Measurements from ENCODE around the gene MGAT4C.

The MGAT4C gene

DNA sequence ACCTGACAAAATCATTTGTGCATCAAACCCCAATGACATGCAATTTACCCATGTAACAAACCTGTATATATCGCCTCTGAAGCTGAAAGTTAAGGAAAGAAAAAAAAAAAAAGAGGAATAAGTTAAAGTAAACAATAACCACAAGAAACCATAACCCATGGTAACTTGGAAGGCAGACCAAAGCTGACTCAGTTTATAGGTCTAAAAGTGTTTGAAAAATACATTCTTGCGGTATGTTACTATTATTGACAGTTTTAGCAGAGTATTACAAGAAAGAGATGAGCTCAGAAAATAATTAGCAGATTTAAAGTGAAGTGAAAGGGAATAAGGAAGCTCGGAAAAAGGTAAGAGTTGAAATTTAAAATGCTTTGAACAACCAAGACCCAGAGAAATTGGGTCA lies 34.4 kb upstream of the MGAT4C start:
- Histone ChIP-seq H3K14ac (ENCODE audit: low read length in 2 of 2) (no peak overlapping the region), H2BK12ac (ENCODE audit: low read length in 2 of 2) (no peak overlapping the region), H2AK5ac (ENCODE audit: low read length, severe bottlenecking) (no peak overlapping the region), H3K9me3 (ENCODE audit: control insufficient read depth, low read length) (no peaks in the 10 kb centered on the region), H2BK120ac (ENCODE audit: low read depth, low read length) (no peak overlapping the region), H2AFZ (ENCODE audit: low read depth, low read length) (no peak overlapping the region), H3K4me3 (ENCODE audit: insufficient read depth in 1 of 2, low read depth in 1 of 2, low read length in 2 of 2) (no peak overlapping the region), H3K9ac (ENCODE audit: low read length) (no peak overlapping the region), H2BK15ac (ENCODE audit: low read depth, poor library complexity, severe bottlenecking) (no peak overlapping the region), H3K27ac (ENCODE audit: low read length, poor library complexity, severe bottlenecking) (no peak overlapping the region), H3K4me1 (ENCODE audit: control insufficient read depth, insufficient read depth, low read depth, low read length) (no peaks in the 10 kb centered on the region), H3K4me2 (ENCODE audit: low read length, poor library complexity, severe bottlenecking) (no peak overlapping the region), H3K27me3 (ENCODE audit: control insufficient read depth in 1 of 2, insufficient read depth in 1 of 2, low read length in 2 of 2) (no peaks in the 10 kb centered on the region), H2BK5ac (ENCODE audit: low read depth, low read length, poor library complexity, severe bottlenecking) (no peak overlapping the region), H4K8ac (ENCODE audit: low read length) (no peak overlapping the region), H3K36me3 (ENCODE audit: control insufficient read depth in 1 of 2, insufficient read depth in 2 of 2, low read depth in 1 of 2, low read length in 2 of 2) (no peaks in the 10 kb centered on the region), H3K4ac (ENCODE audit: low read depth in 1 of 2, low read length in 2 of 2) (no peak overlapping the region), H3K23ac (ENCODE audit: low read length in 2 of 2) (no peak overlapping the region), H4K91ac (ENCODE audit: low read length) (no peak overlapping the region), H3K18ac (ENCODE audit: low read depth in 1 of 2, low read length in 2 of 2) (no peak overlapping the region), H3K79me1 (replicated peaks; ENCODE audit: low read length, poor library complexity, severe bottlenecking) (no peaks in the 10 kb centered on the region)
- 95% methylated on average over 2 of the region's 3 CpGs for WGBS
- DNase-seq: no peak

DNA sequence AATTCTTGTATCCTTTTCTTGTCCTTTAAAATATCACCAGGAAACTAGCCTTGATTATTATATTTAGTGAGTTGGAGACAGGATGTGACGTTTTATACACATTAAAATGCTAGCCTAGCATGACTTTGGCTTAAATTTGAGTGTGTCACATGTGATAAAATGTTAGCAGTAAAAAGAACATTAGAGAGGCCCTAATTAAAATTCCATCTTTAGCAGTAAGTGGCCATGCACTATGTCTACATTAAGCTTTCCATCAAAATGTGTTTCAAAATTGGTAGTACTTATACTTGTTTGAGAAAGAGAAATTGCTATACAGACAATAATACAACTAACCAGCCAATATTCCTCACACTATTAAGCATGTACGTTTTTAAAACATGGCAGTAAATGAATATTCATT lies 29.9 kb upstream of the MGAT4C start:
- Histone ChIP-seq H3K27me3 (ENCODE audit: control insufficient read depth in 1 of 2, insufficient read depth in 1 of 2, low read length in 2 of 2) (no peaks in the 10 kb centered on the region), H3K4me3 (ENCODE audit: insufficient read depth in 1 of 2, low read depth in 1 of 2, low read length in 2 of 2) (no peak overlapping the region), H2AK5ac (ENCODE audit: low read length, severe bottlenecking) (no peak overlapping the region), H3K18ac (ENCODE audit: low read depth in 1 of 2, low read length in 2 of 2) (no peak overlapping the region), H4K91ac (ENCODE audit: low read length) (no peak overlapping the region), H3K9ac (ENCODE audit: low read length) (no peak overlapping the region), H3K4ac (ENCODE audit: low read depth in 1 of 2, low read length in 2 of 2) (no peak overlapping the region), H3K27ac (ENCODE audit: low read length, poor library complexity, severe bottlenecking) (no peak overlapping the region), H4K8ac (ENCODE audit: low read length) (no peak overlapping the region), H3K4me1 (ENCODE audit: control insufficient read depth, insufficient read depth, low read depth, low read length) (no peaks in the 10 kb centered on the region), H2BK12ac (ENCODE audit: low read length in 2 of 2) (no peak overlapping the region), H3K4me2 (ENCODE audit: low read length, poor library complexity, severe bottlenecking) (no peak overlapping the region), H3K36me3 (ENCODE audit: control insufficient read depth in 1 of 2, insufficient read depth in 2 of 2, low read depth in 1 of 2, low read length in 2 of 2) (no peaks in the 10 kb centered on the region), H2BK5ac (ENCODE audit: low read depth, low read length, poor library complexity, severe bottlenecking) (no peak overlapping the region), H3K9me3 (ENCODE audit: control insufficient read depth, low read length) (no peaks in the 10 kb centered on the region), H3K14ac (ENCODE audit: low read length in 2 of 2) (no peak overlapping the region), H3K23ac (ENCODE audit: low read length in 2 of 2) (no peak overlapping the region), H3K79me1 (replicated peaks; ENCODE audit: low read length, poor library complexity, severe bottlenecking) (no peaks in the 10 kb centered on the region), H2BK15ac (ENCODE audit: low read depth, poor library complexity, severe bottlenecking) (no peak overlapping the region), H2AFZ (ENCODE audit: low read depth, low read length) (no peak overlapping the region), H2BK120ac (ENCODE audit: low read depth, low read length) (no peak overlapping the region)
- 67% methylated on average over 1 of the region's 2 CpGs for WGBS
- DNase-seq: no peak

DNA sequence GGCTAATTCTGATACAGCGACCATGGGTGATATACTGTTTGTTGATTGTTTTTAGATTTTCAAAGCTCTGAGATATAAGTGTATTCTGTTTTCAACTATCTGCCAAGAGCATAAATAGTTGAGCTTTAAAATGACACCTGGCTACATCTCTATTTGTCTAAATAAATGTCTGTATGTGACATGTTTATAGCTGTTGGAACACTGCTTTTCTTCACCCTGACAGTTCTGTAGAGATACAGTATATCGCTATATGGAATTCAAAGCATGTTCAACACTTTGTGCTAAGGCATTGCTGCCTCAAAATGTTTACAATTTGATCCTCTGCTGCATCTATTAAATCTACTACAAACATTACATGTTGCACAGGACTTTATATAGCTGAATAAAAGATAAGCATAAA lies 27.4 kb upstream of the MGAT4C start:
- no peak overlapping the region for H2AFZ ChIP-seq (ENCODE audit: low read depth, low read length)
- no peak overlapping the region for H2BK5ac ChIP-seq (ENCODE audit: low read depth, low read length, poor library complexity, severe bottlenecking)
- no peaks in the 10 kb centered on the region for H3K79me1 ChIP-seq (replicated peaks; ENCODE audit: low read length, poor library complexity, severe bottlenecking)
- no peak overlapping the region for H3K4me3 ChIP-seq (ENCODE audit: insufficient read depth in 1 of 2, low read depth in 1 of 2, low read length in 2 of 2)
- H2BK12ac ChIP-seq (ENCODE audit: low read length in 2 of 2): no peak overlapping the region
- H4K8ac ChIP-seq (ENCODE audit: low read length): no peak overlapping the region
- no peak overlapping the region for H2BK15ac ChIP-seq (ENCODE audit: low read depth, poor library complexity, severe bottlenecking)
- H3K23ac ChIP-seq (ENCODE audit: low read length in 2 of 2): no peak overlapping the region
- no peak overlapping the region for H3K4ac ChIP-seq (ENCODE audit: low read depth in 1 of 2, low read length in 2 of 2)
- 60% methylated on average over 1 of the region's 2 CpGs for WGBS
- no peak overlapping the region for H3K14ac ChIP-seq (ENCODE audit: low read length in 2 of 2)
- H3K27me3 ChIP-seq (ENCODE audit: control insufficient read depth in 1 of 2, insufficient read depth in 1 of 2, low read length in 2 of 2): no peaks in the 10 kb centered on the region
- no peaks in the 10 kb centered on the region for H3K9me3 ChIP-seq (ENCODE audit: control insufficient read depth, low read length)
- DNase-seq: peak; percentile 1
- no peak overlapping the region for H2BK120ac ChIP-seq (ENCODE audit: low read depth, low read length)
- H3K18ac ChIP-seq (ENCODE audit: low read depth in 1 of 2, low read length in 2 of 2): no peak overlapping the region
- H2AK5ac ChIP-seq (ENCODE audit: low read length, severe bottlenecking): no peak overlapping the region
- no peak overlapping the region for H3K9ac ChIP-seq (ENCODE audit: low read length)
- no peak overlapping the region for H3K4me2 ChIP-seq (ENCODE audit: low read length, poor library complexity, severe bottlenecking)
- no peak overlapping the region for H3K27ac ChIP-seq (ENCODE audit: low read length, poor library complexity, severe bottlenecking)
- H3K4me1 ChIP-seq (ENCODE audit: control insufficient read depth, insufficient read depth, low read depth, low read length): no peaks in the 10 kb centered on the region
- H3K36me3 ChIP-seq (ENCODE audit: control insufficient read depth in 1 of 2, insufficient read depth in 2 of 2, low read depth in 1 of 2, low read length in 2 of 2): no peaks in the 10 kb centered on the region
- no peak overlapping the region for H4K91ac ChIP-seq (ENCODE audit: low read length)

DNA sequence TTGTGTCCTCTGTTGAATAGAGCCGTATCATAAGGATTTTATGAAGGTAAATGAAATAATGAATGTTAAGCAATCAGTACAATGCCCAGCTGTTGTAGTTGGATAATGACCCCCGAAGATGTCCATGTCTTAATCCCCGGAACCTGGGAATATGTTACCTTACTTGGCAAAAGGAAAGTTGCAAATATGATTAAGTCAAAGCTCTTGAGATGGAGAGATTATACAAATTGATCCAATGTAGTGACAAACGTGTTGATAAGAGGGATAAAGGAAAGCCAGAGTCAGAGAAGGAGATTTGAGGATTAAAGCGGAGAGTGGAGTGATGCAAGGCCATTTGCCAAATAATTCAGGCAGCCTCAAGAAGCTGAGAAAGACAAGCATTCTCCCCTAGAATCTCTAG lies 19.2 kb upstream of the MGAT4C start:
- H3K27ac ChIP-seq (ENCODE audit: low read length, poor library complexity, severe bottlenecking): no peak overlapping the region
- no peak overlapping the region for H2BK15ac ChIP-seq (ENCODE audit: low read depth, poor library complexity, severe bottlenecking)
- no peak overlapping the region for H2BK120ac ChIP-seq (ENCODE audit: low read depth, low read length)
- no peak overlapping the region for H3K9ac ChIP-seq (ENCODE audit: low read length)
- no peak overlapping the region for H3K18ac ChIP-seq (ENCODE audit: low read depth in 1 of 2, low read length in 2 of 2)
- H4K8ac ChIP-seq (ENCODE audit: low read length): no peak overlapping the region
- no peak overlapping the region for H4K91ac ChIP-seq (ENCODE audit: low read length)
- no peak overlapping the region for H3K4me3 ChIP-seq (ENCODE audit: insufficient read depth in 1 of 2, low read depth in 1 of 2, low read length in 2 of 2)
- no peaks in the 10 kb centered on the region for H3K79me1 ChIP-seq (replicated peaks; ENCODE audit: low read length, poor library complexity, severe bottlenecking)
- no peaks in the 10 kb centered on the region for H3K27me3 ChIP-seq (ENCODE audit: control insufficient read depth in 1 of 2, insufficient read depth in 1 of 2, low read length in 2 of 2)
- no peak overlapping the region for H3K4me2 ChIP-seq (ENCODE audit: low read length, poor library complexity, severe bottlenecking)
- no peaks in the 10 kb centered on the region for H3K9me3 ChIP-seq (ENCODE audit: control insufficient read depth, low read length)
- H2BK5ac ChIP-seq (ENCODE audit: low read depth, low read length, poor library complexity, severe bottlenecking): no peak overlapping the region
- no peaks in the 10 kb centered on the region for H3K4me1 ChIP-seq (ENCODE audit: control insufficient read depth, insufficient read depth, low read depth, low read length)
- no peak overlapping the region for H2BK12ac ChIP-seq (ENCODE audit: low read length in 2 of 2)
- no peak overlapping the region for H2AFZ ChIP-seq (ENCODE audit: low read depth, low read length)
- DNase-seq: no peak
- no peak overlapping the region for H3K23ac ChIP-seq (ENCODE audit: low read length in 2 of 2)
- no peak overlapping the region for H3K4ac ChIP-seq (ENCODE audit: low read depth in 1 of 2, low read length in 2 of 2)
- no peak overlapping the region for H3K14ac ChIP-seq (ENCODE audit: low read length in 2 of 2)
- no peaks in the 10 kb centered on the region for H3K36me3 ChIP-seq (ENCODE audit: control insufficient read depth in 1 of 2, insufficient read depth in 2 of 2, low read depth in 1 of 2, low read length in 2 of 2)
- H2AK5ac ChIP-seq (ENCODE audit: low read length, severe bottlenecking): no peak overlapping the region
- WGBS: 90% methylated on average over 5 of the region's 5 CpGs
